HG02973 (cell line): ENCODE data around the gene CHMP1A.
"Not testable (repeated sequence)": the region's sequence is repeated elsewhere in the genome, so short reads cannot be mapped to it uniquely, and the experiment has no call there.

Experiments
- ATAC-seq: cut with Tn5 transposase; IDR thresholded peaks from one replicate; pipeline ENCODE4 v1.9.1; 2021; ENCODE audit warnings: moderate library complexity; ENCODE audit not compliant: unreplicated experiment

CHMP1A gene

DNA sequence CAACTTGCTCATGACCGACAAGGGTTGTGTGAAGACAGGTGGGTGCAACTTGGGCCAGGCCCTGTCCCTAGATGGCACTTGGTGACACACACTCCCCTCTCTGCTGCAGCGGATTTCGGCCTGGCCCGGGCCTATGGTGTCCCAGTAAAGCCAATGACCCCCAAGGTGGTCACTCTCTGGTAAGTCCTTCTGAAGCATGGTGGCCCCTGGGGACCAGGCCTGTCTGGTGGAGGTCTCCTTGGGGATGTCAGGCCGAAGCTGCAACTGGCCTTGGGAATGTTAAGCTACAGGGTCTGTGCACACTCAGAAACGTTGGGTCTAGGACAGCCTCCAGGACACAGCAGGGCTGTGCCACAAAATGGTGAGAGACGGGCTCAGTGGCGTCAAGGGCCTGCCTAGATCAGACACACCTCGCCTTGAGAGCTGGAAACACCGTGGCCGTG lies 35.8 kb upstream of the CHMP1A start:
- no peak for ATAC-seq

DNA sequence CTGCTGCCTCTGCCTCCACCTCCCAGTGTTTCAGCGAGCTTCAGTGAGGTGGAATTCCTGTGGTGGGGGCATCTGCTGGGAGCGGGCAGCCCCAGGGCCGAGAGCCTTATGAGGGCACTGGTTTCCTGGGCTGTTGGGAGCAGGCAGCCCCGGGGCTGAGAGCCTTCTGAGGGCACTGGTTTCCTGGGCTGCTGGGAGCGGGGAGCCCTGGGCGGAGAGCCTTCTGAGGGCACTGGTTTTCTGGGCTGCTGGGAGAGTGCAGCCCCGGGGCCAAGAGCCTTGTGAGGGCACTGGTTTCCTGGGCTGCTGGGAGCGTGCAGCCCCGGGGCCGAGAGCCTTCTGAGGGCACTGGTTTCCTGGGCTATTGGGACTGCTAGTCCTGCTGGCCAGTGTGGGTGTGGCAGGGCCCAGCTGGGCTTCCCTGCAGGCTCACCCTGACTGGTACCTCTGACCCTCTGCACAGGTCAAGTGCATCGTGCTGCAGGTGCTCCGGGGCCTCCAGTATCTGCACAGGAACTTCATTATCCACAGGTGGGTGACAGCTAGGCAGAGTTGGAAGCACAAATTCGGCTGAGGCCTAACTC lies 34.6 kb upstream of the CHMP1A start:
- ATAC-seq, result no peak

DNA sequence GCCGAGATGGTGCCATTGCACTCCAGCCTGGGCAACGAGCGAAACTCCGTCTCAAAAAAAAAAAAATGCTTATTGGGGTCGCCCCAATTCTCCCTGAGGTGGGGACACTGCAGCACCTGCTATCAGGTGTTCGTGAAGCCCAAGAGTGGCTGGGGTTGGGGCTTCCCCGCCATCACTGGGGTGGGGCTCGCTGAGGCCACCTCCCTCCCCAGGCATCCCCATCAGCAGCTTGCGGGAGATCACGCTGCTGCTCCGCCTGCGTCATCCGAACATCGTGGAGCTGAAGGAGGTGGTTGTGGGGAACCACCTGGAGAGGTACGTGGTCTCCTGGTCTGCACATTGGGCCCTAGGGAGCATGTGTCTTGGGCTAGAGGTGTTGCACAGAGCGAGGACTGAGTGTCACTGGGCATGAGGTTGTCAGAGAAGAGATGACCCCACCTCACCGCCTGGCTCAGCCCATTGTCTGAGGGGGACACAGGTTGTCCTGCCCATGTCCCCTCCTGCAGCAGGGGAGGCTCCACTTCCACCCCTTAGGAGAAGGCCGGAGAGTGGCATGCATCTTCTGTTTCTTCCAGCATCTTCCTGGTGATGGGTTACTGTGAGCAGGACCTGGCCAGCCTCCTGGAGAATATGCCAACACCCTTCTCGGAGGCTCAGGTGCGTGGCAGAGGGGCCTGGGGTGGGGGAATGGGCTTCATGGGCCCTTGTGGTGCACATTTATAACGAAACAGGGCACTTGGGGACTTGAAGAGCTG lies 33.9 kb upstream of the CHMP1A start:
- no peak for ATAC-seq

DNA sequence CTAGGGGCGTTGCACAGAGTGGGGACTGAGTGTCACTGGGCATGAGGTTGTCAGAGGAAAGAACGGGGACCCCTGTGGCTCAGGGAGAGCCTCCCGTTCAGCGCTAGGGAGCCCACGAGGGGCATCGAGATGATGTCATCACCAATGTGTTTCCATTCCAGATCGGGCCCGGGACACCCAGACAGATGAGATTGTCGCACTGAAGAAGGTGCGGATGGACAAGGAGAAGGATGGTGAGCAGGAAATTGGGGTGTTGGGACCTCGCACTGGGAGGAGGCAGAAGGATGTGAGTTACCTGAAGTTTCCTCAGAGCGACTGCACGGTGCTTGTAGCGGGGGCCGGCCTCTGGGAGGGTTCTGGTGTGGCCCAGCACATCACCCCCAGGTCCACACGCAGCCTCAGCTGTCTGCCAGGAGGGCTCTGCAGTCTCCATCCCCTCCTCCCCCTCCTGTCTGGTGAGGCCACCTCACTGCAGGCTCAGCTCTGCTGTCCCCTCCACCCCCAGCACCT lies 32.9 kb upstream of the CHMP1A start:
- no peak for ATAC-seq

DNA sequence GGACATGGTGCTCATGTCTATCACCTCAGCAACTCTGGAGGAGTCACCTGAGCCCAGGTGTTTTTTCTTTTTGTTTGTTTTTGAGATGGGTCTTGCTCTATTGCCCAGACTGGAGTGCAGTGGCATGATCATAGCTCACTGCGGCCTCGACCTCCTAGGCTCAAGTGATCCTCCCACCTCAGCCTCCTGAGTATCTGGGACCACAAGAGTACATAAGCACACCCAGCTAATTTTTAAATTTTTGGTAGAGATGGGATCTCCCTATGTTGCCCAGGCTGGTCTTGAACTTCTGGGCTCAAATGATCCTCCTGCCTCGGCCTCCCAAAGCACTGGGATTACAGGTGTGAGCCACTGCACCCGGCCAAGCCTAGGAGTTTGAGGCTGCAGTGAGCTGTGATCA lies 32.1 kb upstream of the CHMP1A start:
- ATAC-seq, result not testable (repeated sequence)

DNA sequence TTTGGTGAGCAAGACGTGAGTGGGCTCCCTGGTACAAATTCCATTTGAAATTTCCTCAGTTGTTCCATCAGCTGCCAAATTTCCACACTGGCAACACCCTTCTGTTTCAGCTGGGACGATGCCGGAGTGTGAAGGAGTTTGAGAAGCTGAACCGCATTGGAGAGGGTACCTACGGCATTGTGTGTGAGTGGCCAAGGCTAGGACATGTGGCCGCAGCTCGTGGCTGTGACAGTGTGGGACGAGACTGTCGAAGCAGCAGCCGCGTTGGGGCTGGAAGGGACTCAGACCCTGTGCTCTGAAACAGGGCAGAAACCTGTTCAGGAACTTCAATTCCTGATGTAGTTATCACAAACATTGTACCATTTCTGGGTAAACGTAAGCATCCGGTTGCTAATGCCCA lies 31.6 kb upstream of the CHMP1A start:
- ATAC-seq, result no peak

DNA sequence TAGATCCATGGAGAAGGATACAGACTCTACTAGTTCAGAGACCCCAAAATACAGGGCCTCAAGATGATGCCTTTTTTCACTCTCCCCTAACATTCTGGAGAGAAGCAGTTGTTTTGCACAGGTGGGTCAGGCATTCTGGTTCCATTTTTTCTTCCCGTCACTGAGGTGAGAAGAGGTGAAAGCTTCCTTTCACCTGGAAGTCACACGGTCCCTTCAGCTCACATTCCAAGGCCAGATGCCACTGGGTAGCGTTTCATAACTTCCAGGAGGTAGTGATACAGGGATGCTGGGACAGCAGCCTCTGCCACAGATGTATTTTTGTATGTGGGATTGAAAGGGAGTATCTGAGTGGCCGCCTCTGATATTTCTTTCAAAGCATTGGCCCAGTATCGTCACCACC lies 30.9 kb upstream of the CHMP1A start:
- no peak for ATAC-seq

DNA sequence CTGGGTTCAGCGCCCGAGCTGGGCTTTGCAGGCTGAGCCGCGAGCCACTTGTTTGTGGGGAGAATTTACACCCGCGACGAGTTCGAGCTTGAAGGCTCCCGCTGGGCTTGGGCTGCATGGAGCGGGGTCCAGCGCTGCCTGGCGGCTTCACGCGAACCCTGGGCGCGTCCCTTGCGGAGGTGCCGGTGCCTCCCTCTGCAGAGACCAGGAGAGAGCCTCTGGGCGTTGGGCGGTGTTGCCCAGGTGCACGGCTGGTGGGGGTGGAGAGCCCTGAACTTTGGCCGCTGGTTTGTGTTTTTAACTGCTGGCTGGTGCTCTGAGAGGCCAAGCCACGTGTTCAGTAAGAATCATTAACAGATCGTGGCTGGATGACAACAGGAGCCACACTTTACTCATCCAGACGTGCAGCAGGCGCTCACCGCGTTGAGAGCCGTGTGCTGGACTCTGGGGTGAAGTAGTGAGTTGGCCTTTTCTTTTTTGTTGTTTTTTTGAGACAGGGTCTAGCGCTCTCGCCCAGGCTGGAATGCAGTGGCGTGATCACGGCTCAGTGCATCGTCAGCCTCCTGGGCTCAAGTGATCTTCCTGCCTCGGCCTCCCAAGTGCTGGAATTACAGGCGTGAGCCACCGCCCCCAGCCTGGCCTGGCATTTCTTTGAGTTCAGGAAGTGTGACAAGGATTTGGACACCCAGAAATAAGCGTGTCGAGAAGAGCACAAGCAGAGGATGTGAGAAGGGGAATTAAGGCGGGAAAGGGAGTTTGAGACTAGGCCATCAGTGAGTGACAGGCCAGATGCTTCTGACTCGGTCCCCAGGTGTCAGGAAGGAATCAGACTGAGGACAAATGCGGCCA lies 29.8 kb upstream of the CHMP1A start:
- ATAC-seq, result peak; percentile 34

DNA sequence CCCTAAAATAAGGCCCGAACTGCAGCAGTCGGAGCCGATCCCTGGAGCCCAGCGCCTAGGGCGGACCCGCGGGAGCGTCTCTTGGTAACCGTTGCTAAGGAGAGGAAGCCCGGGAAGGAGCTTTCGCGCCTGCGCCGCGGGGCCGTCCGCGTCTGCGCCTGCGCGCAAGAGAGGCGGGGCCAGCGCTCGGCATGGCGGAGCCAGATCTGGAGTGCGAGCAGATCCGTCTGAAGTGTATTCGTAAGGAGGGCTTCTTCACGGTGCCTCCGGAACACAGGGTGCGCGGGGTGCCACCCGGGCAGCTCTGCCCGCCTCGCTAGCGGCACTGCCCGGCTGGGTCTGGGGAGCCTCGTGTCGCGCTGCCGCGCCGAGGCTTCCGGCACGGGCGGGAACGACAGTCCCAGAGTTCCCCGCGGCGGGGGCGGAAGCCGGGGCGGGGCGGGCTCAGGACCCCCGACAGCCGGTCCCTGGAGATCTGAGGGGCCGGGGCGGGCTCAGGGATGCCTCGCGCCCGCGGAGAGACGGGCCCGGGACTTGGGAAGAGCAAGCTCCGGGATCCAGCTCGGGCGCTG lies 29.1 kb upstream of the CHMP1A start, which contains the start of gene CDK10:
Gene CDK10, plus strand, starts transcription at position 170 of the 572 bp plus-strand sequence. Its CDS starts 22 bp downstream, at position 192.
- ATAC-seq, result peak; percentile 69

DNA sequence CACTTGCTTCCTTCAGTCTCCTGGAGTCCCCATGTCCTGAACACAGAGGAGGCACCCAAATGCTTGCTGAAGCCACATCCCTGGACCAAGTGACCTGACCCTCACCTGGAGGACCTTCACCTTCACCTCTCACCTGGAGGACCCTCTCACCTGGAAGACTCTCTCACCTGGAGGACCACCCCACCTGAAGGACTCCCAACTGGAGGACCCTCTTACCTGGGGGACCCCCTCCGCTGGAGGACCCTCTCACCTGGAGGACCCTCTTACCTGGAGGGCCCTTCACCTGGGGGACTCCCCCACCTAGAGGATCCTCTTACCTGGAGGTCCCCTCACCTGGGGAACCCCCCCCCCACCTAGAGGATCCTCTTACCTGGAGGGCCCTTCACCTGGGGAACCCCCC lies 28.4 kb upstream of the CHMP1A start:
- ATAC-seq, result no peak

DNA sequence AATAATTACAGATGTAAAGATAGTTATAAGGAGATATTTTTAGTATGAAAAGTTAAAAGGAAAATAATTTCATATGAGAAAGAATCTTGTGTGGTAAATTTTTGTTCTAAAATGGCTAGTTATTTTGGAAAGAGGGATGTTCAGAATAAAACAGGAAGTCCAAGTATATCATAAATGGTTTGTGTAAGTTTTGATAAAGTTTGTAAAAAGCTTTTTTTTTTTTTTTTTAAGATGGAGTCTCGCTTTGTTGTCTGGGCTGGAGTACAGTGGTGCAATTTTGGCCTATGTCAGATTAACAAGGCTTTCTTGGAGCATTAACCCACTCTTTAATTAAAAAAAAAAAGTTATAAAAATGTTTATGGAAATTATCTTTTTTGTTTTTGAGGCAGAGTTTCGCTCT lies 20.8 kb upstream of the CHMP1A start:
- ATAC-seq, result no peak

DNA sequence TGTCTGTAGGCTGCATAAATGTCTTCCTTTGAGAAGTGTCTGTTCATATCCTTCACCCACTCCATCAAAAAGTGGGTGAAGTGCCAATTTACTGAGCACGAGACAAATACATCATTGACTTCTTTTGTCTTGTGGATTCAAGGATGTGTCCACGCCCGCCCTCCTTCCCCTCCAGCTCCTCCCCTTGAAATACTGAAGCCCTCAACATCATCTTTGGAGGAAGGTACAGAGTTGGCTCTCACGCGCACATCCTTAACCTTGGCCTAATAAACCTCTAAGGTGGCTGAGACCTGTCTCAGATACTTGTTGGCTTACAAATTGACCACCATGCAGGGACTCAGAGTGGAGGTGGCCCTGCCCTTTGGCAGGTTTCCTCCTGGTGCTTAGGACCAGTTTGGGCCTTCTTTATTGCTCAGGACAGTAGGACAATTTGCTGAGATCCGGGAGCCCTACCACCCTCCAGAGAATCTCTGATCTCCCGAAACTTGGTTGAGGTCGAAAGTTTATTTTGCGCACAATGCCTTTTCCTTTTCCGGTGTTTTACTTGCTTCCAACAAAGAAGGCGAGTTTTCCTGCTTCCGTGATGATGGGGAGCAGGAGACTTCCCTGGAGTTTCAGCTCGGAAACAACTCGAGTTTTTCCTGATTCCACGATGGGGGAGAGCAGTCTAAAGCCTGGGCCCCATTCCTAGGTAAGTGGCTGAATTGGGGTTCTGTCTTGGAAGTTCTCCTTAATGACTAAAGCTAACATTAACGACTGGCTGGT lies 14.9 kb upstream of the CHMP1A start:
- no peak for ATAC-seq

DNA sequence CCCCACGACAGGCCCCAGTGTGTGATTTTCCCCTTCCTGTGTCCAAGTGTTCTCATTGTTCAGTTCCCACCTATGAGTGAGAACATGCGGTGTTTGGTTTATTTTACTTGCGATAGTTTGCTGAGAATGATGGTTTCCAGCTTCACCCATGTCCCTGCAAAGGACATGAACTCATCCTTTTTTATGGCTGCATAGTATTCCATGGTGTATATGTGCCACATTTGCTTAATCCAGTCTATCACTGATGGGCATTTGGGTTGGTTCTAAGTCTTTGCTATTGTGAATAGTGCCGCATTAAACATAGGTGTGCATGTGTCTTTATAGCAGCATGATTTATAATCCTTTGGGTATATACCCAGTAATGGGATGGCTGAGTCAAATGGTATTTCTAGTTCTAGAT lies 14.1 kb upstream of the CHMP1A start:
- not testable (repeated sequence) for ATAC-seq

DNA sequence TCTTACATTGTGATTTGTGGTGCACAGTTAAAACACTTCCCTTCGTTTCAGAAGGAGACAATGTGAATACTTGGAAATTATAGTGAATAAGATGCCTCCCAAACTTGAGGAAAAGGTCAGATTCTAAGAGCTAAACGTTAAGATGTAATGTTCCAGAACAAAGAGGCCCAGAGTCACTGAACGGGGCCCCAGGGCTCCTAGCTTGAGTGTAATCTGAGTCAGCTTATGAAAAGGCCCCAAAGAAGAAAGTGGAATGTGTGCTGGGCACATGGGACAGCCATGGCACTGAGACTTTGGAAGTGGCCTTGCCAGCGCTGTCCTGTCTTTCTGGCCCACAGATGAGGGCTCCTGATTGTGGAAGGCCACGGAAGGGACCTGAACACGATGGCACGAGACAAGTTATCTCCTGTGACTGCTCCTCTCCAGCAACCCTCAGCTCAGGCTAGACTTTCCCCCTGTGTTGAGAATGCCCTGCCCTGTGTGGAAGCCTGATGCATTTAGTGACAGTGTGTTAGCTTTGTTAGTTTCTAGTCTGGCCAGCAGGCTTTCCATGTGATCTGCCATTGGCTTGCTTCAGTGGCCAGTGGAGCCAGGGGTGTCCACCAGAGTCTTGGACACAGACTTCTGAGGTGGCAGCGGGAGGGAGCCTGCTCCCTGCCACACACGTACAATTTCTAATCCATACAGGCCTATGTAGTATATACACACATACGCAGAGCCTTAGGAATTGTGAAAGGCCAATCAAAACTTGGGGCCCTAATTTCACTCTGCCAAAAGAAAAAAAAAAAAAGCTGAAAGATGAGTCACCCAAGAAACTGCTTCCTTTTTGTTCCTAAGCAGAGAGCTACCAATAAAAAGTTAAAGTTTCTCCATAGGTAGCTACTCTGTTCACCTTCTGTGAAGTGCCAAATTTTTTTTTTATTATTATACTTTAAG lies 13.3 kb upstream of the CHMP1A start:
- ATAC-seq, result no peak

DNA sequence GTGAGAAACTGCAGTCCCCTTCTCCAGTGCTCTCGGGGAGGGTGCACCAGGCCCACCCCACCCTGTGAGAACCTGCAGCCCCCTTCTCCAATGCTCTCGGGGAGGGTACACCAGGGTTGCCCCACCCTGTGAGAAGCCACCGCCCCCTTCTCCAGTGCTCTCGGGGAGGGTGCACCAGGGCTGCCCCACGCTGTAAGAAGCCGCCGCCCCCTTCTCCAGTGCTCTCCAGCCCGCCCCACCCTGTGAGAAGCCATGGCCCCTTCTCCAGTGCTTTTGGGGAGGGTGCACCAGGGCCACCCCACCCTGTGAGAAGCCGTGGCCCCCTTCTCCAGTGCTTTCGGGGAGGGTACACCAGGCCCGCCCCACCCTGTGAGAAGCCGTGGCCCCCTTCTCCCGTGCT lies 12.2 kb upstream of the CHMP1A start:
- ATAC-seq, result no peak

DNA sequence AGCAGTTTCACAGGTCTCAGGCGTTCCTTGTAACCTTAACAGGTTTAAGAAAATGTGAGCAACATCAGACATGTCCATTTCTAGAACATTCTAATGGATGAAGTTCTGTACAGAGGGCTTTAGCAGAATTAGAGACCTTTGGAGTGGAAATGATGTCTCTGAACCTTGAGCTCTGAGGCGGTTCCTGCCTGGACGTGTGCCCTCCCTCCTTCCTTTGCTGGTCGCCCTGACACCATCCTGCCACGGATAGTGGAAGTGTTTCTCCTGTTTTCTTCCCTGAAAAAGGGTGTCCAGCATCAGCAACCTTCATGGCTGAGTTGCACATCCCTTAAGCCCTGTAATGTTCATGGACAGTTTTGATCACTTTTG lies 11.3 kb upstream of the CHMP1A start:
- no peak for ATAC-seq

DNA sequence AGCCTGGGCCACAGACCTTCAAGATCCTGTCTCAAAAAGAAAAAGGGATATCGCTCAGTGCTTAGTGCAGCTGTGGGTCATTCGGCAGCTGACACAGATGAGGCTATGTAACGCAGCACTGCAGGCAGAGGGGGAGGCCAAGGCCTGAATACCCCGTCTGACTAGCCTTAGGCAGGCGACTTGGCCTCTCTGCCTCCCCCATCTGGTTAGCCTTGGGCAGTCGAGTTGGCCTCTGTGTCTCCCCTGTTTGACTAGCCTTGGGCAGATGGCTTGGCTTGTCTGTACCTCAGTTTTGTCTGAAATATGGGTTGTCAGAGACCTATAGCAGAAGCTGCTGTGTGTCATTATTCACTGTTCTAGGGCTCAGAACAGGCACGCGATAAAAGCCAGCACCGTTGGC lies 10.1 kb upstream of the CHMP1A start:
- ATAC-seq, result no peak

DNA sequence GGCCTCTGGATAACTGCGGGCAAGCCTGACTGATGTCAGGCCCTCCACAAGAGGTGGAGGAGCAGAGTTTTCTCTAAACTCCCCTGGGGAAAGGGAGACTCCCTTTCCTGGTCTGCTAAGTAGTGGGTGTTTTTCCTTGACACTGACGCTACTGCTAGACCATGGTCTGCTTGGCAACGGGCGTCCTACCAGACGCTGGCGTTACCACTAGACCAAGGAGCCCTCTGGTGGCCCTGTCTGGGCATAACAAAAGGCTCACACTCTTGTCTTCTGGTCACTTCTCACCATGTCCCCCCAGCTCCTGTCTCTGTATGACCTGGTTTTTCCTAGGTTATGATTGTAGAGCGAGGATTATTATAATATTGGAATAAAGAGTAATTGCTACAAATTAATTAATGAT lies 9.5 kb upstream of the CHMP1A start:
- ATAC-seq, result not testable (repeated sequence)

DNA sequence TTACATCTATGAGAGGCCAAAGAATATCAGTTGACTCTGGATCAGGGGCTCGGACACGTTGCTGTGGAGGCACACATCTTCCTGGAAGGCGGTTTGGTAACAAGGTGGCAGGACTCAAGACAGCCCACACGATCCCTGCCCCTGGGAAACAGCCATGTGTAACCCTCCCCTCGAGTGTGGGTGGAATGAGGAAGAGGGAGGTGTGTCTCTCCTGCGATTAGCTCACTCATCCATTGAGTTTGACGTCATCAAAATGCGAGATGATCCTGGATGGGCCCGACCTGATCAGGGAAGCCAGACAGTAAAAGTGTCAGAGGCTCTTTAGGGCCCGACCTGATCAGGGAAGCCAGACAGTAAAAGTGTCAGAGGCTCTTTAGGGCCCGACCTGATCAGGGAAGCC lies 6.7 kb upstream of the CHMP1A start:
- not testable (repeated sequence) for ATAC-seq
